Activated T-helper 2 cell treated with anti-CD3 and anti-CD28 coated beads, Interferon-gamma antibody, Interleukin-2, Interleukin-4, amounts not matched to agents 10 μg/mL and 5 μg/mL and 100 μg/mL, durations not matched to agents 14 hours and 24 hours and 36 hours (primary cell): ENCODE measurements around the gene TC2N. TPM values are rescaled to one million over a fixed set of nuclear protein-coding genes. Genes with fewer than 3 reads are reported as not detected.

Source experiments
- DNase-seq: peaks from one replicate; pipeline ENCODE4 v3.0.0; 2021; ENCODE audit warnings: low spot score
- H3K27ac Mint-ChIP-seq: one replicate; pipeline ENCODE4 v1.8.0; 2021; ENCODE audit warnings: mixed read lengths
- H3K27me3 Mint-ChIP-seq: one replicate; pipeline ENCODE4 v1.8.0; 2021; ENCODE audit warnings: low read depth, mixed read lengths
- H3K36me3 Mint-ChIP-seq: one replicate; pipeline ENCODE4 v1.8.0; 2021; ENCODE audit warnings: low read depth, mixed read lengths
- H3K4me1 Mint-ChIP-seq: one replicate; pipeline ENCODE4 v1.8.0; 2021; ENCODE audit warnings: low read depth, mixed read lengths
- H3K4me3 Mint-ChIP-seq: one replicate; pipeline ENCODE4 v1.8.0; 2021; ENCODE audit warnings: low read depth, mild to moderate bottlenecking, moderate library complexity, mixed read lengths
- H3K9me3 Mint-ChIP-seq: one replicate; pipeline ENCODE4 v1.8.0; 2021; ENCODE audit warnings: mixed read lengths
- intact Hi-C: fragments of 100-400 bp; cut with micrococcal nuclease; formaldehyde crosslinking; loops from one replicate; pipeline ENCODE4 v1.15.1; 2023
- total RNA-seq: library from RNA; stranded (reverse); gene quantifications from 2 replicates; pipeline ENCODE4 v1.2.3, GENCODE V29; 2022

Gene TC2N
- total RNA-seq, 1 donor from 2014 or later = 19.9 TPM

DNA sequence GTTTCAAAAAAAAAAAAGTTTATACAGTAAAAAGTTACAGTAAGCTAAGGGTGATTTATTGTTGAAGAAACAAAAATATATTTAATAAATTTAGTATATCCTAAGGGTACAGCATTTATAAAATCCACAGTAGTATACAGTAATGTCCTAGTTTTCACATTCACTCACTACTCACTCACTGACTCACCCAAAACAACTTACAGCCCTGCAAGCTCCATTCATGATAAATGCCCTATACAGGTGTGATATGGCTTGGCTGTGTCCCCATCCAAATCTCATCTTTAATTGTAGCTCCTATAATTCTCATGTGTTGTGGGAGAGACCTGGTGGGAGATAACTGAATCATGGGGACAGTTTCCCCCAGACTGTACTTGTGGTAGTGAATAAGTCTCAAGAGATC is 61.7 kb downstream of the TC2N start:
- H3K4me3 Mint-ChIP-seq = no peak overlapping the region
- H3K4me1 Mint-ChIP-seq = no peaks in the 10 kb centered on the region
- peaks cover 67% of the 10 kb centered on the region for H3K36me3 Mint-ChIP-seq
- H3K27me3 Mint-ChIP-seq = no peaks in the 10 kb centered on the region
- no peak for DNase-seq
- intact Hi-C loops = no loop called here
- no peak overlapping the region for H3K27ac Mint-ChIP-seq
- peaks cover 48% of the 10 kb centered on the region for H3K9me3 Mint-ChIP-seq

DNA sequence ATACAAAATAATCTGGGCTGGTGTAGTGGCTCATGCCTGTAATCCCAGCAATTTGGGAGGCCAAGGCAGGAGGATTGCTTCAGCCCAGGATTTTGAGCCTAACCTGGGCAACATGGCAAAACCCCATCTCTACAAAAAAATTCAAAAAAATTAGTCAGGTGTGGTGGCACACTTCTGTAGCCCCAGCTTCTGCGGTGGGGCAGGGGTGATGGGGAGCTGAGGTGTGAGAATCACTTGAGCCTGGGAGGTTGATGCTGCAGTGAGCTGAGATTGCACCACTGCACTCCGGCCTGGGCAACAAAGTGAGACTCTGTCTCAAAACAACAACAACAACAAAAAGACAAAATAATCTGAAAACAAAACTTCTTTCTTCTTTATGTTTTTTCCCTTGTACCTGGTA is 66.0 kb downstream of the TC2N start:
- no peak overlapping the region for H3K27ac Mint-ChIP-seq
- no peak overlapping the region for H3K4me3 Mint-ChIP-seq
- peaks cover 39% of the 10 kb centered on the region for H3K36me3 Mint-ChIP-seq
- H3K4me1 Mint-ChIP-seq = no peaks in the 10 kb centered on the region
- peaks cover 8% of the 10 kb centered on the region for H3K9me3 Mint-ChIP-seq
- intact Hi-C loops = no loop called here
- H3K27me3 Mint-ChIP-seq = no peaks in the 10 kb centered on the region
- no peak for DNase-seq

DNA sequence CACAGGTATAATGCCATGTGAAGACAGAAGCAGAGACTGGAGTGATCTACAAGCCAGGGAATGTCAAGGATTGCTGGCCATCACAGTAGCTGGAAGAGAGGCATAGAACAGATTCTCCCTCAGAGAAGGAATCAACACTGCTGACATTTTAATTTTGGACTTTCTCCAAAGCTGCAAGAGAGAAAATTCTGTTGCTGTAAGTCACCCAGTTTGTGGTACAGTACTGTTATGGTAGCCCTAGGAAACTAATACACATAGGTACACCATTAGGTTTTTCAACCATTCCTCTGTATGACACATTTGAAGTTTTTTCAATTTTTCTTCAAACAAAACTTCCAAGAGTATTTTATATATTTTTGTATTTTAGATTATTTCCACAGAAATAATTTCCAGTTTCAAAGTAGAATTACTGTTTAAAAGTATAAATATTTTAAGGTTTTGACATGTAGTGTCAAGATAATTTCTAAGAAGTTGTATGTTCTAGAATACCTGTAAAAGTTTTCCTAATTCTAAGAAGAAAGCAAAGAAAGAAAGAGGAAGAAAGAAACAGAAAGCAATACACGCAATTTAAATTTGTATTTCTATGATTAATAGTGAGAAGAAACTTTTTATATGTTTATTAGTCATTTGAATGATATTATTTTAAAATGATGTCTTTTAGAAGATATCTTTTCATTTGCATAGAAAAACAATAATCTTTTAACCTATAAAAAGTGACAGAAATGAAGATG is 70.6 kb downstream of the TC2N start:
- H3K4me3 Mint-ChIP-seq = no peak overlapping the region
- H3K9me3 Mint-ChIP-seq = no peaks in the 10 kb centered on the region
- no peaks in the 10 kb centered on the region for H3K27me3 Mint-ChIP-seq
- H3K4me1 Mint-ChIP-seq = no peaks in the 10 kb centered on the region
- H3K27ac Mint-ChIP-seq = no peak overlapping the region
- intact Hi-C loops = no loop called here
- H3K36me3 Mint-ChIP-seq = peaks cover 52% of the 10 kb centered on the region
- no peak for DNase-seq

DNA sequence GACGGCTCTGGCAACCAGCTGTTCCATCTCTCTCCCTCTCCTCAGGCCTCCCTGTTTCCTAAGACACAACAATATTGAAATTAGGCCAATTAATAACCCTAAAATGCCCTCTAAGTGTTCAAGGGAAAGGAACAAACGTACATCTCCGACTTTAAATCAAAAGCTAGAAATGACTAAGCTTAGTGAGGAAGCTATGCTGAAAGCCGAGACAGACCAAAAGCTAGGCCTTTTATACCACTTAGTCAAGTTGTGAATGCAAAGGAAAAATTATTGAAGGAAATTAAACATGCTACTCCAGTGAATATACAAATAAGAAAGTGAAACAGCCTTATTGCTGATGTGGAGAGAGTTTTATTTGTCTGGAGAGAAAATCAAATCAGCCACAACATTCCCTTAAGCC is 73.6 kb downstream of the TC2N start:
- Mint-ChIP-seq H3K27me3 (no peaks in the 10 kb centered on the region), H3K36me3 (peaks cover 58% of the 10 kb centered on the region), H3K4me3 (no peak overlapping the region), H3K4me1 (no peaks in the 10 kb centered on the region), H3K27ac (no peak overlapping the region), H3K9me3 (no peaks in the 10 kb centered on the region)
- no peak for DNase-seq
- intact Hi-C loops = no loop called here

DNA sequence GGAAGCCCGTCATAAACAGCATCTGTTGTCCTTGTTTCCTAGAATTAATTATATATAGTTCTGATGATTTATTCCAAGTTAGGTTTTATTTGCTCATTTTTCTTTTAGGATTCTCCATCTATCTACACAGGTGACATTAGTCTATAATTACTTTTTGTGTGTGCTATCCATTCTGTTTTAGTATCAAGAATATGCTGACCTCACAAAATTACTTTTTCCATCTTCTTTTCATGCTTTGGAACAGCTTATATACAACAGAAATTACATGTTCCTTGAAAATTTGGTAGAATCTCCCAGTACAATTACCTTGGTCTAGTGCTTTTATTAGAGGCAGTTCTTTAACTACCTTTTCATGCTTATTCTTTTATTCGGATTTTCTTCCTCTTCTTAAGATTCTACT is 81.1 kb downstream of the TC2N start:
- Mint-ChIP-seq H3K4me3 (no peak overlapping the region), H3K9me3 (no peaks in the 10 kb centered on the region), H3K4me1 (no peaks in the 10 kb centered on the region), H3K36me3 (peaks cover 57% of the 10 kb centered on the region), H3K27me3 (no peaks in the 10 kb centered on the region), H3K27ac (no peak overlapping the region)
- no peak for DNase-seq
- intact Hi-C loops = no loop called here

DNA sequence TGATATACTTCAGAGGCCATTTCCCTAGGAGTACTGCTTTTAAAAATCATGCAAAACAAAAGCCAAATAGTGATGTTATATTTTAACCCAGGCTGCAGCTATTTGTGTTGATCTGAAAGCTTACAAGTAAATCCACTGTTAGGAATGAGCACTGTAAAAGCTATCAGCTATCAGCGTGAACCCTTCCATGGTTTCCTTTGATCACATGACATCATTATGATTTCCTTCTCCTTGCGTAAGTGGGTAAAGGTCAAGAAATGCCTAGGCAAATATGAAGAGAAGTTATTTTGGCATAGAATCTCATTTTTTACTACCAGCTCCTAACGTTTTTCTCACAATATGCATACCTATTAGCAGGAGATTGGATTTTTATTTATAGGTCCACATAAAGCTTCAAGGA is 86.9 kb downstream of the TC2N start:
- no peak for DNase-seq
- H3K4me3 Mint-ChIP-seq = no peak overlapping the region
- no peak overlapping the region for H3K27ac Mint-ChIP-seq
- no peaks in the 10 kb centered on the region for H3K27me3 Mint-ChIP-seq
- peaks cover 43% of the 10 kb centered on the region for H3K36me3 Mint-ChIP-seq
- intact Hi-C loops = no loop called here
- no peaks in the 10 kb centered on the region for H3K4me1 Mint-ChIP-seq
- no peaks in the 10 kb centered on the region for H3K9me3 Mint-ChIP-seq

DNA sequence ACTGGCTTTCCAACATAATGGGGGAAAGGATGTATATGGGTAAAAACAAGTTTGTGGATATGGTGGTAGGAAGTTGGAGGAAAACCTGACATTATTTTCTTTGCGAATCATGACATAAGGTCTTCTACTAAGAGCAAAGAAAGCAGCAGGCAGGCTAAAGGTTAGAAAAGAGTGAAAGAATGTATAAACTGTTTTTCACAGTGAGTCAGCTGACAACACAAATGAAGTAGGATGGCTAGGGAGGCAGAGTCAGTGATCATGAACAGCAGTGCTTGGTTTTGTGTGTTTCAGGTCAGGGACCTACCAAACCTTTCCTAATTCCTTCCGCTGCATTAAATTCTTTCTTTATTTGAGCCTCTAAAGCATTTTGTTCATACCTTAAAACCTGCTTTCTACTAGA is 89.1 kb downstream of the TC2N start:
- no peaks in the 10 kb centered on the region for H3K9me3 Mint-ChIP-seq
- no peak overlapping the region for H3K4me3 Mint-ChIP-seq
- no peak for DNase-seq
- no peak overlapping the region for H3K27ac Mint-ChIP-seq
- peaks cover 7% of the 10 kb centered on the region for H3K4me1 Mint-ChIP-seq
- peaks cover 34% of the 10 kb centered on the region for H3K36me3 Mint-ChIP-seq
- no peaks in the 10 kb centered on the region for H3K27me3 Mint-ChIP-seq
- intact Hi-C loops = no loop called here

DNA sequence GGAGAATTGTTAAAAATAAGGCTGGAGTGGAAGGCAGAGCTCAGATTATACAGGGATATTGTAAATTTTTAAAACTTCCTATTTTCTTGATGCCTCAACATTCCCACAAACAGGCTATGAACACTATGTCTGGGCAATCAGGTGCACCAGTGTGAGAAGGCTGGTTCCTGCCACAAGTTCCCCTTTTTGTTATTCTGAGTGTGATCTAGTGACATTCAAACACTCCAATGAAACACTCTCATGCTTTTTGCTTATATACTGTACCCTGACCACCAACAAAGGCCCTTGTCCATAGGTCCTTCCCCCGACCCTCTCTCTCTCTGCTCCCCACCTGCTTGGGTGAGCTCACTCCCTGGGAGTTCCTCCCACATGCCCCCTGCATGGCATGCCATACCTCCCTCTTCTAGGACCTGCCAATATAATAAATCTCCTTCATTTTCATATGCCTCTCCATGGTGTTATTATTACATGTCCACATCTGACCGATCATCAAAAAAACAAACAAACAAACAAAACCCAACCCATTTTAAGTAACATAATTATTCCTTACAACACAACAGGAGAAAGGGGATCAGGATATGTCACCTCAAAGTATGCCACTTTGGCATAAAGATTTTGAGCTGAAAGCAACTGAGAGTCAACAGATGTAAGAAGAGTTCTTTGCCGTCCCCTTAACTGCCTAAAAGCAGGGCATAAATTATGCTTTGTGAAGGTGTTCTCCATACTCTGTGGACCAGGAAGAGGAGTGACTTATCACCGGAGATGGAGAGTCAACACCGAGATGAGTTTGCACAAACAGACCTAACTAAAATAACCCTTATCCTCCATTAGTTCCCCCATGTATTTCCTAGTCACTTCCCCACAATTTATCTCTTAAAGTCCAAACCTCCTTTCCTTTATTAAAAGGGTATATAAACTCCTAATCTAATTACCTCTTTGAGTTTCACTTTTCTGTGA is 92.9 kb downstream of the TC2N start:
- Mint-ChIP-seq H3K27ac (no peak overlapping the region), H3K27me3 (no peaks in the 10 kb centered on the region), H3K4me3 (no peak overlapping the region), H3K36me3 (peaks cover 26% of the 10 kb centered on the region), H3K4me1 (peaks cover 7% of the 10 kb centered on the region), H3K9me3 (no peaks in the 10 kb centered on the region)
- intact Hi-C loops = no loop called here
- no peak for DNase-seq

DNA sequence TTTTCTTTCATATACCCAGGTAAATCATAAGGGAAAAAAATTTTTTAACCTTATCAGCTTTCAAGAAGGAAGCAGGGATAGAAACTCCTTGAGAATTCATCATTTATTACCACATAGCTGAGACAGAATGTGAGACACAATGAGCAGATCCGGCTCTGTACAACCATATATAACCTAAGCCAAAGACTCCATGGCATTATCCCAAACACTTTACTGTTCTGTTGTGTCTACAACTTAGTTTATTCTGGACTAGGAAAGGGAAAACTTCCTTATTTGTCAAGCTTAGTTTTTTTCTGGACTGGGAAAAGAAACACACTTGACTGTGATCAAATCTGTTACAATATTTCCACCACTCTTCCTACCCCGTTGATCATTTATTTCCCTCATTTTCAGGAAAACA is 97.2 kb downstream of the TC2N start:
- no peak for DNase-seq
- Mint-ChIP-seq H3K27ac (no peak overlapping the region), H3K9me3 (no peaks in the 10 kb centered on the region), H3K4me3 (no peak overlapping the region), H3K4me1 (peaks cover 7% of the 10 kb centered on the region), H3K27me3 (no peaks in the 10 kb centered on the region), H3K36me3 (peaks cover 19% of the 10 kb centered on the region)
- intact Hi-C loops = no loop called here

DNA sequence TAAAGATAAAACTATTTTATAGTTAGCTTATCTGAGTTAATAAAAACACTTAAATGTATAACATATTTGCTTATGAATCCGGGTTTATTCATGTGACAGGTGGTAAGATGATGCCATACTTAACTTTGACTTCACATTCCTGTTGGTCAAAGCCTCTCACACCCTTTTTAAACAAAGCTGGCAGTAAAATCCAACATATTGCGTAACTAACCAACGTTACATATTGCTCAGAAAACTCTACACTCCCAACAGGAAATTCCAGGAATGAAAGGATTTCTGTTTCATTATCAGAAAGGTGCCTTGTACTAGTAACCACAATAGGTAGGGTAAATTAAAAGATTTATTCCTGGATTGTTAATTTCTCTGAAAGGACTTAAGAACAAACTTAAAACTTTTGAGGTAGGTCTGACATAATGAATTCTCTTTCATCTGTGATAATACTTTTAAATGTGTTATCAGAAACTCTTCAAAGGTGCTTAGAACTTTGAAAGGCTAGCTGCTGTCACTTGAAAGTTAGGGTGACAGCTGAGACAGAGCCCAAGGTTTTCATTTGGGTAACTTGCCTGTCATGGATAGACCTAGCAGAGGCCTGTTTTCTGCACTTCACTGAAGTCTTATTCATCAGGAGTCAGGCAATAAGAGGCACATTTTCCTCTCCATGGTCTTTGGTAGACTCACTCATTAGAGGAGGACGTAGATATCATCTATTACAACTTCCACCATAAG is 111.6 kb downstream of the TC2N start:
- no peaks in the 10 kb centered on the region for H3K27me3 Mint-ChIP-seq
- H3K9me3 Mint-ChIP-seq = peaks cover 11% of the 10 kb centered on the region
- no peak overlapping the region for H3K27ac Mint-ChIP-seq
- no peaks in the 10 kb centered on the region for H3K4me1 Mint-ChIP-seq
- peaks cover 24% of the 10 kb centered on the region for H3K36me3 Mint-ChIP-seq
- intact Hi-C loops = no loop called here
- no peak for DNase-seq
- no peak overlapping the region for H3K4me3 Mint-ChIP-seq

DNA sequence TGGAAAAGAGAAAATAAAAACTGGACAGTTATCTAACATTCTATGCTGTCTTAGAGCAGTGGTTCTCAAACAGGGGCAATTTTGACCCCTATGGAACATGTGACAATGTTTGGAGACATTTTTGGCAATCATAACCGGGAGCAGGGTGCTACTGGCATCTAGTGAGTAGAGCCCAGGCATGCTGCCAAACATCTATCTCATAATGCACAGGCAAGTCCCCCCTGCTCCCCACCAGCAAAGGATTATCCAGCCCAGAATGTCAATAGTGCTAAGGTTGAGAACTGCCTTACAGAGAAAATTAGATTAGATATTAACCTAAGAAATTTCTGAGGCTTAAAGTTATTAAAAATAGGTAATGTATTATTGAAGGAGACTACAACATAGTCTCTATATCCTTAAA is 112.5 kb downstream of the TC2N start:
- Mint-ChIP-seq H3K4me1 (no peaks in the 10 kb centered on the region), H3K9me3 (peaks cover 3% of the 10 kb centered on the region), H3K27ac (no peak overlapping the region), H3K36me3 (peaks cover 15% of the 10 kb centered on the region), H3K27me3 (no peaks in the 10 kb centered on the region), H3K4me3 (no peak overlapping the region)
- intact Hi-C loops = no loop called here
- no peak for DNase-seq

DNA sequence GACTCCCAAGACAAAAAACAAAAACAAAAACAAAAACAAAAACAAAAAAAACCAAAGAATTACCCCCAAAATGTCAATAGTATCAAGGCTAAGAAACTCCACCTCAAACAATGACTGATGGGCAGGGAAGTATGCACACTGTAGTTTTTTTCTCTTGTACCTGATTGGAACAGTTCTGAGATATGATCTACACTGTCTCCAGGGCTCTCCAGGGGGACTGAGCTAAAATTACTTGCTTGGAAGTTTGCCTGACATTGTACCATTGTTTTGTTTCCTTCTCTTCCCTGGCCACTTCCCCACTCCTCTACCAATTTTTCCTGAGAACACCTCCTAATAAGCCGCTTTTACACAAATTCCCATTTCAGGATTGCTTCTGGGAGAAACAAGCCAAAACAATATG is 113.2 kb downstream of the TC2N start:
- DNase-seq = no peak
- Mint-ChIP-seq H3K4me3 (no peak overlapping the region), H3K27me3 (no peaks in the 10 kb centered on the region), H3K9me3 (no peaks in the 10 kb centered on the region), H3K36me3 (peaks cover 9% of the 10 kb centered on the region), H3K27ac (no peak overlapping the region), H3K4me1 (no peaks in the 10 kb centered on the region)
- intact Hi-C loops = no loop called here
